Right cardiac atrium (tissue), 5 donors: ENCODE measurements around the gene TMEFF2. TPM values are rescaled to one million over a fixed set of nuclear protein-coding genes. Genes with fewer than 3 reads are reported as not detected.

Experiments
- ATAC-seq, 2 donors: fragments of 200-7000 bp; cut with Tn5 transposase; one replicate each; pipeline versions ENCODE4 v1.8.0 to v1.9.1; 2020; ENCODE audit warnings: moderate library complexity in 2 of 2, mild to moderate bottlenecking in 1 of 2
- DNase-seq, 3 donors: peaks; one replicate each; pipeline ENCODE4 v3.0.0-alpha.2; 2020
- H3K27ac ChIP-seq: one replicate; pipeline ENCODE4 v1.5.1; 2013; ENCODE audit warnings: mild to moderate bottlenecking, low read length, control low read depth, moderate library complexity
- H3K27me3 ChIP-seq: one replicate; pipeline ENCODE4 v1.6.1; 2013; ENCODE audit not compliant: control insufficient read depth, insufficient read depth
- H3K4me1 ChIP-seq: one replicate; pipeline ENCODE4 v1.6.1; 2013; ENCODE audit warnings: low read length; ENCODE audit not compliant: control insufficient read depth, insufficient read depth
- H3K4me3 ChIP-seq: one replicate; pipeline ENCODE4 v1.5.1; 2013; ENCODE audit warnings: low read length, control low read depth
- H3K9me3 ChIP-seq: one replicate; pipeline ENCODE4 v1.6.1; 2013; ENCODE audit warnings: low read length; ENCODE audit not compliant: control insufficient read depth
- WGBS: extraction: QIAGEN DNeasy Blood & Tissue Kit; methylation state at CpG from one replicate; pipeline ENCODE4 v1.1.7; 2013; 5-methylcytosine and 5-hydroxymethylcytosine counted together
- intact Hi-C, 4 donors: fragments of 100-400 bp; cut with DNase I; formaldehyde crosslinking; loops; one replicate each; pipeline versions ENCODE4 v1.11.0 to v1.14.0; 2022 to 2023
- polyA plus RNA-seq: library from polyadenylated mRNA; stranded (reverse); fragments of 200-250 nt; gene quantifications from one replicate; pipeline ENCODE4 v1.2.3, GENCODE V29; 2013
- total RNA-seq, 4 donors: library from RNA; stranded (reverse); fragmentation: NEBNext Ultra II Directional; extraction: Animal tissue kit (Norgen Biotek cat#: 25700); gene quantifications; one replicate each; pipeline ENCODE4 v1.2.1, GENCODE V29; 2021
- donor health status: healthy with polysubstance abuse.
- donor health status: DM: no; HTN: yes; CAD: no.
- donor health status: DM: no; HTN: no; CAD: no.
- donor health status: DM: no; HTN: yes; CAD: no; lungs with severe emphysema.
- donor health status: DM: yes; HTN: yes; CAD: no.

The TMEFF2 gene
- total and polyA plus RNA-seq, 5 donors, result 0.14 to 3.3 (median 1.3) TPM

- Histone ChIP-seq H3K27ac (no peak overlapping the region), H3K4me1 (no peaks in the 10 kb centered on the region), H3K9me3 (no peaks in the 10 kb centered on the region), H3K4me3 (no peak overlapping the region), H3K27me3 (no peaks in the 10 kb centered on the region)
- DNase-seq (no peak), ATAC-seq (no peak)
- intact Hi-C loops, result loop anchor here in 1 of 4 donors (10.0 kb wide), 1 partner anchor 602 kb away; no protein-coding TSS in a partner anchor
- 70% methylated on average over 2 of the region's 2 CpGs for WGBS
Measured at GRCh38 chr2:192166946-192167345, 27.8 kb downstream of the TMEFF2 start.

- DNase-seq, result no peak
- H3K9me3 ChIP-seq, result no peaks in the 10 kb centered on the region
- no peak overlapping the region for H3K27ac ChIP-seq
- no peaks in the 10 kb centered on the region for H3K4me1 ChIP-seq
- no peak for ATAC-seq
- no peaks in the 10 kb centered on the region for H3K27me3 ChIP-seq
- H3K4me3 ChIP-seq, result no peak overlapping the region
- intact Hi-C loops, result loop anchor here in 1 of 4 donors (10.0 kb wide), 1 partner anchor 601 kb away; no protein-coding TSS in a partner anchor
- 85% methylated on average over 4 of the region's 4 CpGs for WGBS
Measured at GRCh38 chr2:192165842-192166241, 28.9 kb downstream of the TMEFF2 start.

GRCh38 chr2:192162392-192163042, 32.2 kb downstream of the TMEFF2 start:
- Histone ChIP-seq H3K9me3 (no peaks in the 10 kb centered on the region), H3K4me3 (peak overlapping the region; percentile 40), H3K27ac (no peak overlapping the region), H3K4me1 (no peaks in the 10 kb centered on the region), H3K27me3 (no peaks in the 10 kb centered on the region)
- intact Hi-C loops, result loop anchor here (1.0 to 10.0 kb wide), 4 partner anchors 350 to 598 kb away; no protein-coding TSS in a partner anchor
- 15% methylated on average over 4 of the region's 4 CpGs for WGBS
- ATAC-seq (peak; percentile 84 to 86), DNase-seq (peak in 2 of 3 donors; percentile 34 to 55)

DNA sequence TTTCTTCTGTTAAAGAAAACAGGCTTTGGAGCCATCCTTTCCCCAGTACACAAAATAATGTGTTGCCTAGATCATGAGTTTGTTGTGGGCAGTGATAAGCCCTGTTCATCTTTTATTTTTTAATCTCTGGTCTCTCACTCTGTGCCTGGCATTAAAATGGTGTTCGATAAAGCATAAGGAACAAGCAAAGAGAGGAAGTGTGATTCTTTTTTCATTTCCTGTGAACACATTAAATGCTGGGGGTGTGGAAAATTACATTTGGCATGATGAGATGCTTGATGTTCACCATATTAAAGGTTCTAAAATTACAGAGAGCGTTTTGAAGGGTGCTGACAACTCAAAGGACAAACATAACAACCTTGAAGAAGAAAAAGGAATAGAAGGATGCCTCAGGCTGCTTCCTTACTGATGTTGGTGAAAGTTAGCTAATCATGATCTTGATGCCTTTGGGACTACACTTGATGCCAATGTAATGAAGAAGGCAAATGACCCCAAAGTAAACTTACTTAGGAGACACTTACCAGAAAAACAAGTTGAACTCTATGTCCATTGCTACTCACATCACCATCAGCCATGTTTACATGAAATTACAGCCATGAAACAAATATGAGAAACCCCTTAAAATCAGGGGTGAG, 33.0 kb downstream of the TMEFF2 start:
- H3K4me1 ChIP-seq, result no peaks in the 10 kb centered on the region
- no peak overlapping the region for H3K27ac ChIP-seq
- no peak for ATAC-seq
- no peaks in the 10 kb centered on the region for H3K27me3 ChIP-seq
- no peak overlapping the region for H3K4me3 ChIP-seq
- intact Hi-C loops, result loop anchor here (1.0 to 10.0 kb wide), 4 partner anchors 349 to 597 kb away; no protein-coding TSS in a partner anchor
- no peak for DNase-seq
- WGBS, result 53% methylated on average over 2 of the region's 2 CpGs
- H3K9me3 ChIP-seq, result no peaks in the 10 kb centered on the region

- Histone ChIP-seq H3K9me3 (no peaks in the 10 kb centered on the region), H3K4me1 (no peaks in the 10 kb centered on the region), H3K27me3 (no peaks in the 10 kb centered on the region), H3K27ac (no peak overlapping the region), H3K4me3 (no peak overlapping the region)
- whole genome bisulfite sequencing, result 46% methylated on average over 1 of the region's 1 CpG
- intact Hi-C loops, result loop anchor here in 3 of 4 donors (5.0 to 10.0 kb wide), 2 partner anchors 347 to 595 kb away; no protein-coding TSS in a partner anchor
- ATAC-seq (no peak), DNase-seq (no peak)
Measured at GRCh38 chr2:192159736-192160135, 35.0 kb downstream of the TMEFF2 start.

GRCh38 chr2:192159208-192159607, 35.5 kb downstream of the TMEFF2 start:
- DNase-seq (no peak), ATAC-seq (no peak)
- H3K9me3 ChIP-seq, result no peaks in the 10 kb centered on the region
- no peaks in the 10 kb centered on the region for H3K27me3 ChIP-seq
- H3K4me1 ChIP-seq, result no peaks in the 10 kb centered on the region
- 89% methylated on average over 2 of the region's 2 CpGs for WGBS
- H3K27ac ChIP-seq, result no peak overlapping the region
- H3K4me3 ChIP-seq, result no peak overlapping the region
- intact Hi-C loops, result no loop called here

DNA sequence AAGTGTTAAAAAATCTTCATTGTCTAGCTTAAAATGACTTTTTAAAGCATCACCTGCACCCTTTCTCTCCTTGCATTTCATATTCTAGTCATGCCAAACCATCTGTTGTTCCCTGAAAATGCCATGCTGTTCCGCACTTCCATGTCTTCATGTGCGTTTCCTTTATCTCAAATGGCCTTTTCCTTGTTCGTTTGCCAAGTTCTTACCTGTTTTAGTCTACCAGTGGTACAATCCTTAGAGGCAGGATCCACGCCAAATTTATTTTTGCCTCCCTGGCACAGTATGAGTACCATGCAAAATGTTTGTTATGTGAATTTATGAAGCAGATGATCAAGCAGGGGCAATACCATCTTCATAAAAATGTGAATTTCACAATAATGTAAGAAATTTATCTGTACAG, 37.0 kb downstream of the TMEFF2 start:
- intact Hi-C loops, result no loop called here
- 87% methylated on average over 4 of the region's 4 CpGs for WGBS
- DNase-seq (no peak), ATAC-seq (no peak)
- no peak overlapping the region for H3K4me3 ChIP-seq
- H3K27me3 ChIP-seq, result no peaks in the 10 kb centered on the region
- H3K27ac ChIP-seq, result no peak overlapping the region
- no peaks in the 10 kb centered on the region for H3K9me3 ChIP-seq
- H3K4me1 ChIP-seq, result no peaks in the 10 kb centered on the region

- no peaks in the 10 kb centered on the region for H3K4me1 ChIP-seq
- WGBS, result 26% methylated on average over 1 of the region's 1 CpG
- H3K4me3 ChIP-seq, result no peak overlapping the region
- DNase-seq, result no peak
- H3K9me3 ChIP-seq, result no peaks in the 10 kb centered on the region
- no peaks in the 10 kb centered on the region for H3K27me3 ChIP-seq
- H3K27ac ChIP-seq, result no peak overlapping the region
- ATAC-seq, result no peak
- intact Hi-C loops, result no loop called here
Measured at GRCh38 chr2:192155511-192156118, 39.1 kb downstream of the TMEFF2 start.

DNA sequence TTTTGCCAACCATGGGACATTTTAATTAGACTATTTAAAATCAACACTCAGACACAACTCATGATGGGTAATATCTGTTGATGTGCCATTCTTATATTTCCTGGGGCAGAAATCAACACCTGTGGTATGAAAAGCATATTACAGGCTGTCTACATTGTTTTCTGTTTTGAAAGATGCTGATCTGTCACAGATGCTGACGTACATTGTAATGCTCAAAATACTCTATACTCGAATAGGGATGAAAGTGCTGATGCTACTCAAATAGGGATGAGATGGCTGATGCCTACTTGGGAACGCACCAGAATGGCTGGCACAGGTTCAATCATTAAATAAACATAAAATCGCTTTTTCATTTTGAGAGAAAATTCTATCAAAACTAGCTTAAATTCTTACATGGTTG, 41.2 kb downstream of the TMEFF2 start:
- intact Hi-C loops, result no loop called here
- Histone ChIP-seq H3K27ac (no peak overlapping the region), H3K9me3 (no peaks in the 10 kb centered on the region), H3K27me3 (no peaks in the 10 kb centered on the region), H3K4me1 (no peaks in the 10 kb centered on the region), H3K4me3 (no peak overlapping the region)
- no peak for DNase-seq
- 90% methylated on average over 4 of the region's 4 CpGs for WGBS
- ATAC-seq, result no peak

DNA sequence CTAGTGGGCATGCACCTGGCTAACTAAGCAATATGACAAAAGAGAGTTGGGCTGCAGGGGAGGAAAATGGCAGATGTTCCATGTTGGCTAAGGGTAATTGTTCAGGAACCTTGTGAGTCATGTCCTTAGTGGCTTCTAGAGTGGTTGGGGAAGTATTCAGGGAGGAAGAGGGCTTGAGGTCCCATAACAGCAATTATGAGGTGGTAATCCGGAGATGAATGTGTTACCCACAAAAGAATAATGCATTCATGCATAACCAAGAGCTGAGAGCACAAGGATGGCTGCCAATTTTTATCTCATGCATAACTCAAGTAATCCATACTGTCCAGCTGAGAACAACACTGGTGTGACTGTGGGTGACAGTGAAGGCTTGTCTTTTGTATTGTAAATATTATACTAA, 42.9 kb downstream of the TMEFF2 start:
- intact Hi-C loops, result no loop called here
- no peaks in the 10 kb centered on the region for H3K4me1 ChIP-seq
- no peak overlapping the region for H3K4me3 ChIP-seq

DNA sequence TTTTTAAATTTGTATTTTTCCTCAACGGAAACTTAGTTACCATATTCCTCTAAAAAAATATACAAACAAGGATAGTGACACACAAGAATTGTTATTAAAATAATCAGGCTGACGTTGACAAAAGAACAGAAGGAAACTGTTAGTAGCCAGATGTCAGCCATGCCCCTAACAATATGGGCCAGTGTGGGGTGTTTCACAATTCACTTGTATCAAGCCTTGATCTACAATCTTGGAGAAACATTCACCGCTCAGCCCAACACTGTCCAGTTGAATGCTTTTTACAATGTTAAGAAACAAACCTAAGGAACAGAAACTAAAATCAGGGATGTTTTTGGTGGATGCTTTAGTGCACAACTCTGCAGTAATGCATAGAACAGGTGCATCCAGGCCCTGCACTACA, 44.6 kb downstream of the TMEFF2 start:
- H3K27me3 ChIP-seq, result no peaks in the 10 kb centered on the region
- WGBS, result 81% methylated on average over 3 of the region's 3 CpGs
- DNase-seq (no peak), ATAC-seq (no peak)
- no peak overlapping the region for H3K27ac ChIP-seq
- intact Hi-C loops, result no loop called here
- H3K4me3 ChIP-seq, result no peak overlapping the region
- H3K9me3 ChIP-seq, result no peaks in the 10 kb centered on the region
- H3K4me1 ChIP-seq, result no peaks in the 10 kb centered on the region

More for the DNA sequence above, 42.9 kb downstream of the TMEFF2 start:
- H3K27ac ChIP-seq, result no peak overlapping the region
- DNase-seq, result no peak
- H3K27me3 ChIP-seq, result no peaks in the 10 kb centered on the region
- 41% methylated on average over 1 of the region's 1 CpG for WGBS
- no peak for ATAC-seq
- no peaks in the 10 kb centered on the region for H3K9me3 ChIP-seq
